CD4-positive, alpha-beta T cell treated with Interleukin-4 for 1 hour (primary cell): ENCODE measurements around the gene LCNL1.
A peak's percentile ranks its signal among the peaks of the same experiment; 100 is the strongest.

Experiments
- DNase-seq, 2 donors: peaks; one replicate each; pipeline ENCODE4 v3.0.0-alpha.2; 2020 to 2022

The LCNL1 gene

DNA sequence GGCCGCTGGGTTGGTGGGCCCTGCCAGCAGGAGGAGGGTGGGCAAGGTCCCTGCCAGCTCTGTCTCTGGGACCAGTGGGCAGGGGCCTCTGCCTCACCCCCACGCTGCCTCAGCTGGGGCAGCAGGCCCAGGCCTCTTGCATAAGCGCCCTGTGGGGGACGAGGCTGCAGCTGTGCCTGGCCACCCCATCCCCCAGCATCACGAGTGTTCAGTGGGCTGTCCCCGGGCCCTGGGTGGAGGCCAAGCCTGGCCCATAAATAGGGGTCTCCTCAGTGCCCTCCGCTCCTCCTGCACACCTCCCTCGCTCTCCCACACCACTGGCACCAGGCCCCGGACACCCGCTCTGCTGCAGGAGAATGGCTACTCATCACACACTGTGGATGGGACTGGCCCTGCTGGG, 5.6 kb upstream of the LCNL1 start, which contains the start of gene PTGDS:
Gene PTGDS, plus strand, starts transcription at position 282 of the 400 bp plus-strand sequence. Its CDS starts 75 bp downstream, at position 357.
- DNase-seq: no peak

DNA sequence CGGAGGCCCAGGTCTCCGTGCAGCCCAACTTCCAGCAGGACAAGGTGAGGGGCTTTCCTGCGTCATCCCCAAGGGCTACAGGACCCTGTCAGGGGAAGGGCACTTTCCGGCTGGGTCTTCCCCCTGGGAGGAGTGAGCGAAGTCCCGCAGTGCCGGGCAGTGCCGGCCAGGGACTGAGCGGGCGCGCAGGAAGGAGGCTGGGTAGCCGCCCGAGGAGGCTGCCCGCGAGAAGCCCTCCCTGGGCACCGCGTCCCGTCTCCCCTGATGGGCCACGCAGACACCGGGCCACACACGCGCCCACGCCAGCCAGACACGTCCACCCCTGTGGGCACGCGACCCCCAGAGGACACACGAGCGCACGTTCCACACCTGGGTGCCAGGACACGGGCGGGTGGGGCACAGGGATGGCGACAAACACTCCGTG, 5.1 kb upstream of the LCNL1 start:
- DNase-seq: no peak

DNA sequence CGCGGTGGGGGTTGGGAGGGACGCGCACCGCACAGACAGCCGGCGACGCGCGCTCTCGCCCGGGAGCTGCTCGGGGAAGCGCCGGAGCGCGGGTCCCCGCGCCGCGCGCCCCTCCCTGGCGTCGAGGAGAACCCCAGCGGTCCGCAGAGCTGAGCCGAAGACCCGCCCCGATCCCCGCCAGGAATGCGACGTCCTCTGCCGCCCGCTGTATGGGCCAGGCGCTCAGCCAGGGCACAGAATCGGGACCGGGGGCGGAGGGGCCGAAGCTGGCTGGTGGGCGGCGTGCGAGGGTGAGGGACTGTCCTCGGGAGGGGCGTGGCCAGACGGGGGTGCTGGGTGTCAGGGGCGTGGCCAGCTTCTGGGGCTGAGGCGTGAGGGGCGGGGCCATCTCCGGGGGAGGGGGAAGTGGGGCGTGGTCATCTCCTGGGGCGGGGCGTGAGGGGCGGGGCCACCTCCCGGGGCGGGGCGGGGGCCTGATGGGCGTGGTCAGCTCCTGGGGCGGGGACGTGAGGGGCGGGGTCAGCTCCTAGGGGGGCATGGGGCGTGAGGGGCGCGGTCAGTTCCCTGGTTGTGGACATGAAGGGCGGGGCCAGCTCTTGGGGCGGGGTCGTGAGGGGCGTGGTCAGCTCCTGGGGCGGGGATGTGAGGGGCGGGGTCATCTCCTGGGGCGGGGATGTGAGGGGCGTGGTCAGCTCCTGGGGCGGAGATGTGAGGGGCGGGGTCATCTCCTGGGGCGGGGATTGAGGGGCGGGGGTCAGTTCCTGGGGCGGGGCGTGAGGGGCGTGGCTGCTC, 4.5 kb upstream of the LCNL1 start:
- peak; percentile 70 to 75 for DNase-seq

DNA sequence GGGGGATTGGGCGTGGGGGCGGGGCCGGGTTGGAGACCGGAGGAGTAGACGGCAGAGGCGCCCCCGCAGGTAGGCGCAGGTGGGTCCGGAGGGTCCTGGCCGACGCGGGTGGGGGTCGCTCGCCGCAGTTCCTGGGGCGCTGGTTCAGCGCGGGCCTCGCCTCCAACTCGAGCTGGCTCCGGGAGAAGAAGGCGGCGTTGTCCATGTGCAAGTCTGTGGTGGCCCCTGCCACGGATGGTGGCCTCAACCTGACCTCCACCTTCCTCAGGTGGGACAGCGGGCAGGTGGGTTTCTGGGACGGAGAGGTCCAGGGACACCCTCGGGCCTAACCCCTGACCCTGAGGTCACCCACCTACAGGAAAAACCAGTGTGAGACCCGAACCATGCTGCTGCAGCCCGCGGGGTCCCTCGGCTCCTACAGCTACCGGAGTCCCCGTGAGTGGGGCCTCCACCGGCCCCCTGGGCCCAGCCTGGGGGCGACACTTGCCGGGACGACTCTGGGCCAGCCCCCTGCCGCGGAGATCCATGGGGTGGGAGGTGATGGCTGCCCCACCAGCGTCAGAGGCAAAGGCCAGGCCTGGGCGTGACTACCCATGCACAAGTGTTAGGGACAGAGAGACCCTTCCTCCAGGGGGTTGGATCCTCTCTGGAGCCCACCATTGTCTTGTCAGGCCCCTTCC, 3.8 kb upstream of the LCNL1 start:
- no peak for DNase-seq

DNA sequence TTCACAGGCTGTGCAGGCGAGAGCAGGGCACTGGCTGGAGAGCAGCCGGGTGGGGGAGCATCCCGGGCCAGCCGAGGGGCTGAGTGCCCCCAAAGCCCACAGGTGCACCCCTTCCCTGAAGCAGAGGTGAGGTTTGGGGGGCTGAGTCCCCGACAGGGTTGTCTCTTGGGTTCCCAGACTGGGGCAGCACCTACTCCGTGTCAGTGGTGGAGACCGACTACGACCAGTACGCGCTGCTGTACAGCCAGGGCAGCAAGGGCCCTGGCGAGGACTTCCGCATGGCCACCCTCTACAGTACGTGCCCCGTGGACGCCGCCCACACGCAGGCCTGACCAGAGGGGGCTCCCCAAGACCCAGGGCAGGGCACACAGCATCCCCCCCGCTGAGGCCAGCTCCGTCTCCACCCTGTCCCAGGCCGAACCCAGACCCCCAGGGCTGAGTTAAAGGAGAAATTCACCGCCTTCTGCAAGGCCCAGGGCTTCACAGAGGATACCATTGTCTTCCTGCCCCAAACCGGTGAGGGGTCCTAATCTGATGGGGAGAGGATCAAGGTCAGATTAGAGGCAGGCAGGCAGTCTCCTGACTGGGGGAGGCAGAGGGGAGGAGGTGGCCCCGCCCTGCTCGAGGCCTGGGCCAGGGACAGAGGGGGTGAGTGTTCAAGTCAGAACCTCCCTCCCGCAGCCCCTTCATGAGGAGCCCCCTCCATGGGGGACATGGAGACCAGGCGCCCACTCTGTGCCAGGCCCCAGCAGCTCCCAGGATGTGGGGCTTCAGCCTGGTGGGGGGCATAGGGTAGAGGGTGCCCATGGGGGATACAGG, 2.8 kb upstream of the LCNL1 start:
- no peak for DNase-seq

DNA sequence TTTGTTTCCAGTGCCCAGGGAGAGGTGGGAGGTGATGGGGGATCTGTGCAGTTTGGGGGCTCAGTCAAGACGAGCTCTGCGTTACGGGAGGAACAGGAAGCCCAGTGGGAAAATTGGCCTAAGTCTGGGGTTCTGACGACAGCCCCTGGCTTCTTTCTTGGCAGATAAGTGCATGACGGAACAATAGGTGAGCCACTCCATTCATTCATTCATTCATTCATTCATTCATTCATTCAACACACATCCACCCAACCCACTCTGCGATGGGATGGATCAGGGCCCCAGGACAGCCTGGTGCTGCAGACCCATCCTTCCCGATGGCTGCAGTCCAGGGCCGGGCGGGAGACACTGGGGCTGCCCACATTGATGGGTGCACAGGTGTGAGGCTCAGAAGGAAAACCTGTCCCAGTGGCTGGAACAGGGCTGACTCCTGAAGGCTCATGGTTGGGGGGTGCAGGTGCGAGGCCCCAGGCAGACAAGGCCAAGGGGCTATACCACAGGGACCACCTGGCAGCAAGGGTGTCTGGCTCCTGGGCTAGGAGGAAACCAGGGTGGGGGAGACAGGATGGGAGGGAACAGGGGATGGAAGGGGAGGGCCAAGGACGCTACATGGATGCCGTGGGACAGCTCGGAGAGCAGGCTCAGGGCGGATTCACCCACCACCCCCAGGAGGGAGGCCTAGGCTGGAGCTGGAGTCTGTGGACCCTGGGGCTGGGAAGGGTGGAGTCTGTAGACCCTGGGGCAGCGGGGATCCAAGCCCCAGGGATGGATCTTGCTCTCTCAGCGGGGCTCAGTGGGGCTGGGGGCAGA, 1.9 kb upstream of the LCNL1 start:
- no peak for DNase-seq

DNA sequence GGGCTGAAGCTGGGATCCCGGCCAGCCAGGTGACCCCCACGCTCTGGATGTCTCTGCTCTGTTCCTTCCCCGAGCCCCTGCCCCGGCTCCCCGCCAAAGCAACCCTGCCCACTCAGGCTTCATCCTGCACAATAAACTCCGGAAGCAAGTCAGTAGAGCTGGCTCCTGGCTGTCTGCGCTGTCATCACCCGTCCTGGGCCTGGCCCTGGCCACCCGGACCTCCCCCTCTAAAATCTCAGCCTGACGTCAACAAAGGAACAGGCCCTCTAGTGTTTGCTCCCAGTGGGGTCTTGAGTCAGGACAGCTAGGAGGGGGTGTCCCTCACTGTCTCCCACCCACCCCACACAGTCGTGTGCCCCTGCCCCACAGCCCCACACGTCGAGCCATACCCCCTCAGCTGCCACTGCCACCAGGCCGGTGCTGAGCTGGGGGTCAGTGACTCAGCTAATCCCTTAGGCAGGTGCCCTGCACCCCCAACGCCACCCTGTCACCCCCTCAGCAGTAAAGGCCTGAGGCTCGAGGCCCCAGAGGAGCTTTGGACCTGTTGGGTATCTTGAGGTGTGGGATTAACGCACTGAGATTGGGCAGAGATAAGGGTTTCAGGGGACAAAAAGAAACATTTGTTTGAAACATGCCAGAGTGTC, 1.1 kb upstream of the LCNL1 start:
- DNase-seq: no peak

DNA sequence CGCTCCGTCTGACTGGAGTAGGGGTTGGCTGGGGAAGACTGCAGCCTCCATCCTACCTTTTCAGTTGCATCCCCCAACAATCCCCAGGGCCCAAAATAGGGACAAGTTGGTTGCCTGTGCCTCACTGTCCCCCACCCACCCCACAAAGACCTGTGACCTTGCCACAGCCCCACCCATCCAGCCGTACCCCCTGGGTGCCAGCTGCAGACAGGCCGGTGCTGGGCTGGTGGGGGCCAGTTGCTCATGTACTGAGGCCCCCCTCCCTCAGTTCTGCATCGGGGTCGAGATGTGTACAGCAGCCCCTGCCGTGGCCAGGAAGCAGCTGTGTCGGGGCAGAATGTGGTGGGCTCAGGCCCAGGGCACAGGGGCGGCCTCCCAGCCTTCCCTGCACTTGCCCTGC, 374 bp downstream of the LCNL1 start:
- DNase-seq: no peak

DNA sequence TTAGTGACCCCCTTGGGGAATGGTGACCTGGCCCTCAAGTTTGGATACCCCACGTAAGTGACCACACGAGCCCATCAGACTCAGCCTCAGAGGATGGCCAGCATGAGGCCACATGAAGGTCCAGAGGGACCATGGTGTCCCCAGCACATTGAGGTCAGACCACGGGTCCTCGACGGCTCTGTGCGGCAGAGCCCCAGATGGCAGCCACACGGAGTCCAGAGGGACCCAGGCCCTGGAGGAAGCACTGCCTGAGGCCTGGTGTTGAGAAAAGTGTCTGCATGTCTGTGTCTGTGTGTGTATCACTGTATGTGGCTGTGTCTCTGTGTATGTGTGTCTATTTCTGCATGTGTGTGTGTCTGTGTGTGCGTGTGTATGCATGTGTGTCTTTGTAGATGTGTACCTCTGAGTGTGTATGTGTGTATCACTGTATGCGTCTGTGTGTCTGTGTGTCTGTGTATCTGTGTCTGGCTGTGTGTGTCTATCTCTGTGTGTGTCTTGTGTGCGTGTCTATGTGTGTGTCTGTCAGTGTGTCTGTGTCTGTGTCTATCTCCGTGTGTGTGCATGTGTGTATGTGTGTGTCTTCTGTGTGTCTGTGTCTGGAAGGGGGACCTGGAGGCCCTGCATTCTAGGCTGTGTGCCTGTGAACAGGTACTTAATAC, 992 bp downstream of the LCNL1 start:
- no peak for DNase-seq

DNA sequence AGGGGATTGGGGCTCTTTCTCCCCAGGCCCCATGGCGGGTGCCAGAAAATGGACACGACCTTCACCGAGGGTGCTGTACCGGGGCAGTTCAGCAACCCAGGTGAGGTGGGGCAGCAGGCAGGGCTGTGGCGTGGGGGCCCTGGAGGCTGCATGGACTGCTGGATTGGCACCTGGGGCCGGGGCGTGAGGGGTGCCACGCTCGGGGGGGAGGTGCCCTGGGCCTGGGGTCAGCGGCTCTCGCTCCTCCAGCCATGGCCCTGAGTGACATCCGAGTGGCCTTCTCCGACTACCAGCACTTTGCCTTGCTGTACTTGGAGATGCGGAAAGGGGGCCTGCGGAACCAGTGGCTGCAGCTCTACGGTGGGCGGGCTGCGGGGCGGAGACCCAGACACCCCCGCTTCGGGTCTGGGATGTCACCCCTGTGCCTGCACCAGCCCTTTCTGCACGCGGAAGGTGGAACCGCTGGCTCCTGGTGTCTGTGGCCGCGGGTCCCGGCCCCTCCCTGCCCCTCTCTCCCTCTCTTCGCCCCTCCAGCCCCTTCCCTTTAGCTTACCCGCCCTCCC, 1.8 kb downstream of the LCNL1 start:
- DNase-seq: no peak

DNA sequence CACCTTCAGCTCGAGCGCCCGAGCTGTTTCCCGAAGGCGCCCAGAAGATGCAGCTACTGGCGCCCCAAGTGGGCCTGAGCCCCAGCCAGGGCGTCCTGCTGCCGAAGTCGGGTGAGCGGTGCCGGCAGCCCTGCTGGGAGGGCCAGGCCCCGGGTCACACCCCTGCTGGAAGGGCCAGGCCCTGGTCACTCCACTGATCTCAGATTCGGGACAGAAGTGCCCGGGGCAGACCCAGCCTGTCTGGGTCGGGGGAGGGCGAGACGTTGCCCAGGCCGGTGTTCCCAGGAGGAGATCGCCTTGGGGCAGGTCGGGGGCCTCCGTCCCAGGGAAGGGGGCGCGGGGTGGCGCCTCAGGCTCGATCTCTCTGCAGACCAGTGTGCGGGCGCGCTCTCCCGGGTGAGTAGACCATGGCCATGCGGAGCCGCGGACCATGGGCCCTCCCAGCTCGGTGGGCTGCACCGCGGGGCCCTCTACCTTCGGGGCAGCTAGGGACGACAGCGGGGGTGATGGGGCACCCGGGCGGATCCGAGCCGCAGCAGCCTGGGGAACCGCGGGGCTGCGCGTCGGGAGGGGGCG, 2.3 kb downstream of the LCNL1 start:
- DNase-seq: no peak

DNA sequence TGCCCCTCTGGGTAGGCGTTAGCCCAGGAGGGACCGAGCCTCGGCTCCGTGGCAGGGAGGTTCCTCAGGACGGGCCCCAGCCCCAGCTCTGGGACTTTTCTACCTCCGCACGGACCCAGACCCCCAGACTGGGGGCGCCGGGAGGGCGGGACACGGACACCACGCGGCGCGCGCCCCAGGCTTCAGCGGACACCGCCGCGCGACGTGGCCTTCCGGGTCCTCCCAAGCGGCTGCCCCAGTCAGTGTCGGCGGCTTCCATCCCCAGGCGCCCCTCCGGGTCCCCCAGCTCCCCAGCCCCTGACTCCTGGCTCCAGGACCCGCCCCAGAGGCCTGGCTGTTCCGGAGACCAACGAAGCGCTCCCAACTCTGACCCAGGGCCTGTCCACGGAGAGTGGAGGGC, 3.1 kb downstream of the LCNL1 start:
- DNase-seq: no peak

DNA sequence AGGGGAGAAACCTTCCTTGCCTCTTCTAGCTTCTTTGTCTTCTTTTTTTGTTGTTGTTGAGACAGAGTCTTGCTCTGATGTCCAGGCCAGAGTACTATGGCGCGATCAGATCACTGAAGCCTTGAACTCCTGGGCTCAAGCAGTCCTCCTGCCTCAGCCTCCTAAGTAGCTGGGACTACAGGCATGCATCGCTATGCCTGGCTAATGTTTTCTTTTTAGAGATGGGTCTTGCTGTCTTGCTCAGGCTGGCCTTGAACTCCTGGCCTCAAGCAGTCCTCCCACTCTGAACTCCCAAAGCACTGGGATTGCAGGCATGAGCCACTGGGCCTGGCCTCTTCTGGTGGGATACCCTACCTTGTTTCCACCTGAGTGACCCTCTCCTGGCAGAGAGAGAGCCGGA, 6.1 kb downstream of the LCNL1 start:
- DNase-seq: no peak

DNA sequence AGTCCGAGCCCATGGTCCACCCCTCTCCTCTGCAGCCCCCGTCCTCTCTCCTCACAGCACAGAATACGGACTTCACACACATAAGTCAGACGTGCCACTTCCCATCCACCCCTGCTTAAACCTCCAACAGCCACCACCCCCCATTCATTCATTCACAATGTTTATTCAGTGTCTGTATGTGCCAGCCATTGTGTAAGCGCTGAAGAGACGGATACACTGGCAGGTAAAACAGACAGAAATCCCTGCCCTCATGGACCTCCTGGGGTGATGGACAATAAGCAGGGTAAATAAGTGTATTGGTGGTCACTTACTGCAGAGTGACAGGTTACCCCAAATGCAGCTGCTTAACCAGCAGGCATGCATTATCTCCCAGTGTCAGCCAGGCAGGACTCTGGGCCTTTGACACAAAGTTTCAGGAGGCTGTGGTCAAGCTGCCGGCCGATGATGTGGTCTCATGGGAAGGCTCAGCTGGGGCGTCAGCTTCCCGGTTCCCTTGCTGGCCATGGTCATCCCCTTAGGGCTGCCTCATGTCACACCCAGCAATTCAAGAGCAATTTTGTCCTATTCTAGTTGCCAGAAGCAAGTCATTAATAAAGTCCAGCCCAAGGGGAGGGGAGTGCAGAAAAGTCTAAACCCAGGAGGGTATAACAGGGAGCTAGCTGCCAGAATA, 7.6 kb downstream of the LCNL1 start:
- no peak for DNase-seq

DNA sequence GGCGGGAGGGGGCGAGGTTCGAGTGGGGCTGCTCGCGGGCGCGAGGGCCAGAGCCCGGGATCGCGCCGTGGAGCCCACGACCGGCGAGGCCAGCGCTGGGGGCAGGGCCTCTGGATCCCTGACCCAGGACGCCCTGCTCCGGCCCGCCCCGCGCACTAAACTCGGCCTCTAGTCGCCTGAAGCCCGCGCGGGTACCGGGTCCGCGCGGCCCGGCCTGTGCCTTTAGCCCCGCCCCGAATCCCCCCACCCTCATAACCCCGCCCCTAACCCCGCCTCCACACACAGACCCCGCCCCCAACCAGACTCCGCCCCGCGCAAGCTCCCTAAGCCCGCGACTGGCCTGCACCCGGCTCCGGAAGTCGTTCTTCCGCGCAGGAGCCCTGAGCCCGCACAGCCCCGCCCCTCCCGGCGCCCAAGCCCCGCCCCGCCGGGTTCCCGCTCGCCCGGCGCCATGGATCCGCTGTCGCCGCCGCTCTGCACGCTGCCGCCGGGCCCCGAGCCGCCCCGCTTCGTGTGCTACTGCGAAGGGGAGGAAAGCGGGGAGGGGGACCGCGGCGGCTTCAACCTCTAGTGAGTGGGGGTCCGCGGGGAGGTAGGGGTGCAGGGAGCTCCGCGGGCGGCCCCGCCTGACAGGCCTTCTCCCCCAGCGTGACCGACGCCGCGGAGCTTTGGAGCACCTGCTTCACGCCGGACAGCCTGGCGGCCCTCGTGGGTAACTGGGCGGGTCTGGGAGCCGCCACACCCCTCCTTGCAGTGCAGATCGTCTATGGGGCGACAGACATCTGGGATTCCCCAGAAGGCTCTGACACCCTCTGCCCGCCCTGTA, 9.4 kb downstream of the LCNL1 start, which contains the start of gene PAXX:
Gene PAXX, plus strand, starts transcription at position 430 of the 826 bp plus-strand sequence. Its CDS starts 22 bp downstream, at position 452.
- peak; percentile 93 for DNase-seq

DNA sequence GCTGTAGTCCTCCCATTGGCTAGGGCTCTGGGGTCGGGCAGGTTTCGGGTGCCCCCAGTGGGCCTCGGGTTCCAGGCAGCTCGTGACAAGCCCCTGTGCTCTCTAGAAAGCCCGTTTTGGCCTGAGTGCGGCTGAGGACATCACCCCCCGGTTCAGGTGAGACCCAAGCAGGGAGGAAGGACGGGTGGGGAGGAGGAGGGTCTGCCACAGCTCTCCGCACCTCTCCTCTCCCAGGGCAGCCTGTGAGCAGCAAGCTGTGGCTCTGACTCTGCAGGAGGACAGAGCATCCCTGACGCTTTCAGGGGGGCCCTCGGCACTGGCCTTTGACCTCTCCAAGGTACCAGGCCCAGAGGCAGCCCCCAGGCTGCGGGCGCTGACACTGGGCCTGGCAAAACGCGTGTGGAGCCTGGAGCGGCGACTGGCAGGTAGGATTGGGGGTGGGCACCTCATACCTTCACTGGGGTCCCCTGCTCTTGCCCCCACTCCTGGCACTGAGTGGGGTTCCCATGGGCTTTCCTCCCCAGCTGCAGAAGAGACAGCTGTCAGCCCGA, 10.1 kb downstream of the LCNL1 start:
- no peak for DNase-seq

DNA sequence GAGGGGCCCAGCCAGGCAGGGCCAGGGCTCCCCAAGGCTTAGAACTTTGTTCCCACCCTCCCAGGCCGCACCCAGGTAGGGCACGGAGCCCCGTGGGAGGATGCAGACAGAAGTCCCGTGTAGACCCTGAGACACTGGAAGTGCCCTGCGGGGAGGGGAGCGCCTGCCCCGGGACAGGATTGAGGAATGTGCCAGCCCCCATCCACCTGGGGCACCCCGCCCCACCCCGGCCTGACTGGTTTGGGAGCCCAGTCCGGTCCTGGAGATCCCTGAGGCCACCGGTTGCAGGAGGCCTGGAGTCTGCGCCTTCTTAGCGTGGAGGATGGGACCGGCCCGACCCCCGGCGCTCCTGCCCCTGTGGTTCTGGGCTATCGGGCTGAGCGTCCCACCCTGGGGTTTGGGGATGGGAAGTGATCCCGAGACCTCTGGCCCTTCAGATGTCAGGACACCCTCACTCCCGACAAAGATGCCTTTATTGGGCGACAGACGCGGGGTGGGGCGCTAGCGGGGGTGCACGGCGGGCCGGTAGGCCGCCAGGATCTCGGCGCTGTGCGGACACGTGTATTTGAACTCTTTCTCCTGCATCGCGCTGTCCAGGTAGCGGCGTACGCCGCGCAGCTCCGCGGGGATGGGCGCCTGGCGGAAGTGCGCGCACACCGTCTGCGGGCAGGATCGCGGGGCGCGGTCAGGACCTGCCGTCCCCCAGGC, 11.5 kb downstream of the LCNL1 start:
- no peak for DNase-seq

DNA sequence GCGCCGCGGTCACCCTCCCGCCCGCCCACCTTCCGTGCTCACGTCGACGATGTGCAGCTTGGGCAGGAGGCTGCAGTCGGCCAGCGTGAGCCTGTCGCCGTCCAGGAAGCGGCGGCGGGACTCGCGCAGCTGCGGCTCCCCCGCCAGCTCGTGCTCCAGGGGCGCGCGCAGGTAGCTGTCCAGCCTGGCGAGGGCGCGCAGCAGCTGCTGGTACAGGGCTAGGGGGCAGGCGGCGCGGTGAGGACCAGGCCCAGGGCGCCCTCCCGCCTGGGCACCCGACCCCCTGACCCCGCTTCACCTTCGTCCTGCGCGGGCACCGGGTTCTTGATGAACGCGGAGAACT, 12.1 kb downstream of the LCNL1 start:
- no peak for DNase-seq
